ENCODE results near the gene SSBP3.

Gene SSBP3

GRCh38 chr1:54404939-54405897 is 976 bp downstream of the SSBP3 start:
- TF ChIP-seq PAX5 (IDR thresholded peaks at IDR 0.05; ENCODE audit: insufficient read depth, low read length, severe bottlenecking), result no peak
- TF ChIP-seq POLR2AphosphoS5 (IDR thresholded peaks at IDR 0.05; ENCODE audit: low read depth, low read length), result no peak
- no peak for TF ChIP-seq POLR2A (IDR thresholded peaks at IDR 0.05; ENCODE audit: low read depth, low read length)
- no peak for TF ChIP-seq SPI1 (IDR thresholded peaks at IDR 0.05; ENCODE audit: low read depth, low read length)
- no peak for TF ChIP-seq TAF1 (IDR thresholded peaks at IDR 0.05; ENCODE audit: low read depth, low read length)
- FAIRE-seq (no peak), DNase-seq (ENCODE audit: insufficient read length, low spot score) (no peak)

- FAIRE-seq, result no peak
- TF ChIP-seq POLR2AphosphoS5 (IDR thresholded peaks at IDR 0.05; ENCODE audit: low read depth, low read length), result no peak
- TF ChIP-seq SPI1 (IDR thresholded peaks at IDR 0.05; ENCODE audit: low read depth, low read length), result no peak
- no peak for TF ChIP-seq PAX5 (IDR thresholded peaks at IDR 0.05; ENCODE audit: insufficient read depth, low read length, severe bottlenecking)
- no peak for TF ChIP-seq TAF1 (IDR thresholded peaks at IDR 0.05; ENCODE audit: low read depth, low read length)
- TF ChIP-seq POU2F2 (IDR thresholded peaks at IDR 0.05; ENCODE audit: low read depth, low read length), result no peak
- TF ChIP-seq POLR2A (IDR thresholded peaks at IDR 0.05; ENCODE audit: low read depth, low read length), result no peak
- no peak for DNase-seq (ENCODE audit: insufficient read length, low spot score)
These were observed 1.9 kb downstream of the SSBP3 start for GRCh38 chr1:54404263-54404662.

GRCh38 chr1:54403808-54404261 is 2.4 kb downstream of the SSBP3 start:
- no peak for DNase-seq (ENCODE audit: insufficient read length, low spot score)
- no peak for FAIRE-seq
- TF ChIP-seq POU2F2 (IDR thresholded peaks at IDR 0.05; ENCODE audit: low read depth, low read length) (no peak), SPI1 (IDR thresholded peaks at IDR 0.05; ENCODE audit: low read depth, low read length) (0 out of 2 replicates have a peak, but pooled peaks have one; percentile 12), TAF1 (IDR thresholded peaks at IDR 0.05; ENCODE audit: low read depth, low read length) (no peak), POLR2AphosphoS5 (IDR thresholded peaks at IDR 0.05; ENCODE audit: low read depth, low read length) (no peak), PAX5 (IDR thresholded peaks at IDR 0.05; ENCODE audit: insufficient read depth, low read length, severe bottlenecking) (no peak)

- FAIRE-seq, result no peak
- no peak for DNase-seq (ENCODE audit: insufficient read length, low spot score)
- TF ChIP-seq TAF1 (IDR thresholded peaks at IDR 0.05; ENCODE audit: low read depth, low read length) (no peak), PAX5 (IDR thresholded peaks at IDR 0.05; ENCODE audit: insufficient read depth, low read length, severe bottlenecking) (no peak), SPI1 (IDR thresholded peaks at IDR 0.05; ENCODE audit: low read depth, low read length) (no peak), POLR2AphosphoS5 (IDR thresholded peaks at IDR 0.05; ENCODE audit: low read depth, low read length) (no peak)
These were observed 2.8 kb downstream of the SSBP3 start for GRCh38 chr1:54403405-54403804.

GRCh38 chr1:54402896-54403295 is 3.3 kb downstream of the SSBP3 start:
- FAIRE-seq (peak; percentile 26), DNase-seq (ENCODE audit: insufficient read length, low spot score) (no peak)
- no peak for TF ChIP-seq PAX5 (IDR thresholded peaks at IDR 0.05; ENCODE audit: insufficient read depth, low read length, severe bottlenecking)
- TF ChIP-seq TAF1 (IDR thresholded peaks at IDR 0.05; ENCODE audit: low read depth, low read length), result no peak
- no peak for TF ChIP-seq POU2F2 (IDR thresholded peaks at IDR 0.05; ENCODE audit: low read depth, low read length)
- TF ChIP-seq SPI1 (IDR thresholded peaks at IDR 0.05; ENCODE audit: low read depth, low read length), result no peak
- no peak for TF ChIP-seq POLR2A (IDR thresholded peaks at IDR 0.05; ENCODE audit: low read depth, low read length)
- no peak for TF ChIP-seq POLR2AphosphoS5 (IDR thresholded peaks at IDR 0.05; ENCODE audit: low read depth, low read length)

GRCh38 chr1:54401799-54402198 is 4.4 kb downstream of the SSBP3 start:
- DNase-seq (ENCODE audit: insufficient read length, low spot score), result no peak
- no peak for FAIRE-seq
- TF ChIP-seq POLR2A (IDR thresholded peaks at IDR 0.05; ENCODE audit: low read depth, low read length) (no peak), SPI1 (IDR thresholded peaks at IDR 0.05; ENCODE audit: low read depth, low read length) (no peak), PAX5 (IDR thresholded peaks at IDR 0.05; ENCODE audit: insufficient read depth, low read length, severe bottlenecking) (no peak), TAF1 (IDR thresholded peaks at IDR 0.05; ENCODE audit: low read depth, low read length) (no peak), POLR2AphosphoS5 (IDR thresholded peaks at IDR 0.05; ENCODE audit: low read depth, low read length) (no peak)

- no peak for DNase-seq (ENCODE audit: insufficient read length, low spot score)
- FAIRE-seq, result peak; percentile 52
- TF ChIP-seq POLR2AphosphoS5 (IDR thresholded peaks at IDR 0.05; ENCODE audit: low read depth, low read length), result no peak
- TF ChIP-seq POU2F2 (IDR thresholded peaks at IDR 0.05; ENCODE audit: low read depth, low read length), result no peak
- TF ChIP-seq PAX5 (IDR thresholded peaks at IDR 0.05; ENCODE audit: insufficient read depth, low read length, severe bottlenecking), result no peak
- no peak for TF ChIP-seq SPI1 (IDR thresholded peaks at IDR 0.05; ENCODE audit: low read depth, low read length)
- no peak for TF ChIP-seq TAF1 (IDR thresholded peaks at IDR 0.05; ENCODE audit: low read depth, low read length)
- no peak for TF ChIP-seq POLR2A (IDR thresholded peaks at IDR 0.05; ENCODE audit: low read depth, low read length)
These were observed 5.9 kb downstream of the SSBP3 start for GRCh38 chr1:54400329-54400728.

- FAIRE-seq, result no peak
- TF ChIP-seq PAX5 (IDR thresholded peaks at IDR 0.05; ENCODE audit: insufficient read depth, low read length, severe bottlenecking) (no peak), SPI1 (IDR thresholded peaks at IDR 0.05; ENCODE audit: low read depth, low read length) (no peak), TAF1 (IDR thresholded peaks at IDR 0.05; ENCODE audit: low read depth, low read length) (no peak), POLR2AphosphoS5 (IDR thresholded peaks at IDR 0.05; ENCODE audit: low read depth, low read length) (no peak), POU2F2 (IDR thresholded peaks at IDR 0.05; ENCODE audit: low read depth, low read length) (no peak), POLR2A (IDR thresholded peaks at IDR 0.05; ENCODE audit: low read depth, low read length) (no peak)
These were observed 6.4 kb downstream of the SSBP3 start for GRCh38 chr1:54399765-54400164.

GRCh38 chr1:54398963-54399528 is 7.1 kb downstream of the SSBP3 start:
- TF ChIP-seq TAF1 (IDR thresholded peaks at IDR 0.05; ENCODE audit: low read depth, low read length), result no peak
- TF ChIP-seq SPI1 (IDR thresholded peaks at IDR 0.05; ENCODE audit: low read depth, low read length), result no peak
- TF ChIP-seq POLR2AphosphoS5 (IDR thresholded peaks at IDR 0.05; ENCODE audit: low read depth, low read length), result no peak
- TF ChIP-seq POLR2A (IDR thresholded peaks at IDR 0.05; ENCODE audit: low read depth, low read length), result no peak
- TF ChIP-seq PAX5 (IDR thresholded peaks at IDR 0.05; ENCODE audit: insufficient read depth, low read length, severe bottlenecking), result no peak
- TF ChIP-seq POU2F2 (IDR thresholded peaks at IDR 0.05; ENCODE audit: low read depth, low read length), result no peak
- DNase-seq (ENCODE audit: insufficient read length, low spot score) (no peak), FAIRE-seq (no peak)

More at GRCh38 chr1:54399765-54400164, 6.4 kb downstream of the SSBP3 start:
- DNase-seq (ENCODE audit: insufficient read length, low spot score), result no peak
